NCI-H2081 treated with DMSO at 0.1 percent for 48 hours (cell line): Measurements from ENCODE around the gene MAP3K2.
A peak's percentile ranks its signal among the peaks of the same experiment; 100 is the strongest.

Source experiments
- DNase-seq: peaks from one replicate; lab custom pipeline; 2025; lab: John Stamatoyannopoulos, UW

MAP3K2 gene, protein sequence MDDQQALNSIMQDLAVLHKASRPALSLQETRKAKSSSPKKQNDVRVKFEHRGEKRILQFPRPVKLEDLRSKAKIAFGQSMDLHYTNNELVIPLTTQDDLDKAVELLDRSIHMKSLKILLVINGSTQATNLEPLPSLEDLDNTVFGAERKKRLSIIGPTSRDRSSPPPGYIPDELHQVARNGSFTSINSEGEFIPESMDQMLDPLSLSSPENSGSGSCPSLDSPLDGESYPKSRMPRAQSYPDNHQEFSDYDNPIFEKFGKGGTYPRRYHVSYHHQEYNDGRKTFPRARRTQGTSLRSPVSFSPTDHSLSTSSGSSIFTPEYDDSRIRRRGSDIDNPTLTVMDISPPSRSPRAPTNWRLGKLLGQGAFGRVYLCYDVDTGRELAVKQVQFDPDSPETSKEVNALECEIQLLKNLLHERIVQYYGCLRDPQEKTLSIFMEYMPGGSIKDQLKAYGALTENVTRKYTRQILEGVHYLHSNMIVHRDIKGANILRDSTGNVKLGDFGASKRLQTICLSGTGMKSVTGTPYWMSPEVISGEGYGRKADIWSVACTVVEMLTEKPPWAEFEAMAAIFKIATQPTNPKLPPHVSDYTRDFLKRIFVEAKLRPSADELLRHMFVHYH

DNA sequence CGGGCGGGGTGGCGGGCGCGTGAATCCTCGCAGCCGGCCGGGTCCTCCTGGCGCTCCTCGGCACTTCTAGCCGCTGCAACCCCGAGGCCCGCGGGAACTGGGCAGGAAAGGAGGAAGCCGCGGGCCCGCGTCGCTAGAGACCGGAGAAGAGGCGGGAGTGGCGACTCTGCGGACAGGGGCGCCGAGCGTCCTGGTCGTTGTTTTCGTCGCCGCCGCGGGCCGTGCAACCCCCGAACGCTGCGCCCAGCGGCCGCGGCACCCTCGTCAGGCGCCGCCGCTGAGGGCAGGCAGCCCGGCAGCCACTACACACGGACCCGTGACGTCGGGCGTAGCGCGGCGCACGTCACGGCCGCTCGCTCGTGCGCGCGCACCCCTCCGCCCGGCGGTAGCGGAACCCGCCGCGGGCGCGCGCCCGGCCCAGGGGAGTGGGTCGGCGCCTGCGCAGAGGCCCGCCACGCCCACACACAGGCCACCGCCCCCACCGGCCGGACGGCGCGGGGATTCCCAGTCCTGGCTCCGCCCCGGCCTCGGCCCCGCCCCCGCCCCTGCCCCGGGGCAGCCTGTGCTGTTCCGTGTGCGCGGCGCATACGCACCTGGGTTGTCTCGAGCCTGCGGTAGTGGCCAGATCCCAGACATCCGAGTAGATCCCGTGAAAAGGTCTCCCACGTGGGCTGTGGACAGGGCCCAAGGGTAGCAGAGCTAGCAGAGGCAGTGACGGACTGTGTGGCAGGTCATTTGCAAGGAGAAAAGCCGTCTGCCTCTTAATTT, at the start of gene MAP3K2:
Gene MAP3K2 (minus strand): TSS at position 321 of the 768 bp plus-strand sequence. CDS start 44,846 bp downstream, outside the sequence.
- peak; percentile 40 for DNase-seq

DNA sequence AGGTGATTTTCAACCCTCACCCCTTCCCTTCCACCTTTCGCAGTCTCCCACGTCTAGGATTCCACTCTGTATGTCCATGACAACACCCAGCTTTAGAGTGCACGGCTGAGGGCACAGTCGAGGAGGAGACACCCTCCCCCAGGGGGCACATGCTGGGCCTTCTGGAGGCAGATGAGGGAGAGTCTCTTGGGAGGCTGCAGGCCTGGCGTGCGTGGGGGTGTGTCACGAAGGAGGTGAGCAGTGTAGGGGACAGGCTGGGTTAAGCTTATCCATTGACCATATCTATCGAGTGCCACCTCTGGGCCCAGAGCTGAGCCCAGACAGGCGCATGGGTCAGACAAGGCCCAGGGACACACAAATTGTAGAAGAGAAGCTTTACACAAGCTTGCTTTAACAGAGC, 49.3 kb upstream of the MAP3K2 start:
- DNase-seq, result no peak

DNA sequence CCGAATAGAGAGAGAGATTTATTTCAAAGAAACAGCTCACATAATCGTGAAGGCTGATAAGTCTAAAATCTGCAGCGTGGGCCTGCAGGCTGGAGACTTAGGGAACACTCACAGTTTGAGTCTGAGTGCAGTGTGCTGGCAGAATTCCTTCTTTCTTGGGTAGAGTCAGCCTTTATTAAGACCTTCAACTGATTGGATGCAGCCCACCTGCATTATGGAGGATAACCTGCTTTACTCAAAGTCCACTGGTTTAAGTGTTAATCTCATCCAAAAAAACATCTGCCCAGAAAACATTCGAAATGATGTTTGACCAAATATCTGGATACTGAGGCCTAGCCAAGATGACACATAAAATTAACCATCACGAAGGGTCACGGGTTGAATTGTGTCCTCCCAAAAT, 46.7 kb upstream of the MAP3K2 start:
- DNase-seq, result no peak

DNA sequence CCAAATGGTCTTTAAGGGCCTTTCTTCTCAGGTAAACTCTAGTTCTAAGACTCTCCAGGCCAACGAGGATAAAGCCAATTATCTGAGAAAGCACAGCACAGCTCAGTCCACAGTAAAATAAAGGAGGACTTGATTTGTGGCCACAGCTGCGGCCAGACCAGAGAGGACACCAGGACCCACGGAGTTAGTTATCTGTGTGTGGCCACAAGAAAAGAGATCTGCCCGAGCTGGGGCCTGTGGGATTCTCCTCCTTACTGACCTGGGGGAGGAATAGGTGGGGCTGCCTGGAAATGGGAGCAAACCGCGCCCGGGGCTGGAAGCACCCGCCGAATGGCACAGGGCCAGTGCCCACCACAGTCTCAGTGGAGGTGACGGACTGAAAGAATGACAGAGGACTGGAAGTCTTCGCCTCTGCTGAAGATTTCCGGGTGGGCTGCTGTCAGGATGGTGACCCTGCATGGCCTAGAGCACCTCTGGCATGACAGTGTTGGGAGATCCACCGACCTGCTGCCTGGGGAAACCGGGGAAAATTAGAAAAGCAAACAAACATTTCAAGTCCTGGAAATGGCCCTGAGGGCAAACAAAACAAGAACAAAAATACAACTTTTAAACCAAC, 43.7 kb upstream of the MAP3K2 start:
- no peak for DNase-seq

DNA sequence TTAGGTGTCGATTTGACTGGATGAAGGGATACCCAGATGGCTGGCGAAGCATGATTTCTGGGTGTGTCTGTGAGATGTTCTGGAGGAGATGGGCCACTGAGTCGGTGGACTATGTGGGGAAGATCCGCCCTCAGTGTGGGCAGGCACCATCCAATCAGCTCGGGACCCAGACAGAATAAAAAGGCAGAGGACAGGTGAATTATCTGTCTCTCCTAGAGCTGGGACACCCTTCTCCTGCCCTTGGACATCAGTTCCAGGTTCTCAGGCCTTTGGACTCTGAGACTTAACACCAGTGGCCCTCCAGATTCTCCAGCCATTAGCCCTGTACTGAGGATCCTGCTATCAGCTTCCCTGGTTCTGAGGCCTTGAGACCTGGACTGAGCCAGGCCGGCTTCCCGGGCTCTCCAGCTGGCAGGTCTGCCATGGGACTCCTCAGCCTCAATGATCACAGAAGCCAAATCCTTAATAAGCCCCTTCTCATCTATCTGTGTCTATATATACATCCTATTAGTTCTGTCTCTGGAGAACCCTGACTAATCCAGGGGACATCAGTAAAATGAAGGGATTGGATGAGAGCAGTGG, 42.2 kb upstream of the MAP3K2 start:
- DNase-seq, result no peak

DNA sequence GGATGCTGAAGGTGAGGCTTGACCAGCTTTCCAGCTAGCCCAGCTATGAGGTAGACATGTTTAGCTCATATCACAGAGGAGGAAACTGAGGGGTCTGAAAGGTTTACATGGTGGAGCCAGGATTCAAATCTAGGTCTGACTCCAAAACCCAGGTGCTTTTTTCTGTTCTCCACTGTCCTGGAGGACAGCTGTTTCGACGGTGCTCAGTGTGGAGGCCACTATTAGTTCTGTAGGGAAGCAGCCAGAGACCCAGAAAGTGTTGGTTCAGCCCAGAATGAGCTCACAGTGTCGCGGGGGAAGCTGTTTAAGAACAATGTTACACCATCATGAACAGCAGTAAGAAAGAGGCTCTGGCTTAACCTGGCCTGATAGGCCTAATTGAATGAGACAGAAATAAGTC, 41.5 kb upstream of the MAP3K2 start:
- DNase-seq, result no peak

DNA sequence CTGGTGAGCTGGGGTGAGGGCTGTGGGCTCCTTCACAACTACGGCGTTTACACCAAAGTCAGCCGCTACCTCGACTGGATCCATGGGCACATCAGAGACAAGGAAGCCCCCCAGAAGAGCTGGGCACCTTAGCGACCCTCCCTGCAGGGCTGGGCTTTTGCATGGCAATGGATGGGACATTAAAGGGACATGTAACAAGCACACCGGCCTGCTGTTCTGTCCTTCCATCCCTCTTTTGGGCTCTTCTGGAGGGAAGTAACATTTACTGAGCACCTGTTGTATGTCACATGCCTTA, 41.0 kb upstream of the MAP3K2 start:
- DNase-seq, result no peak

DNA sequence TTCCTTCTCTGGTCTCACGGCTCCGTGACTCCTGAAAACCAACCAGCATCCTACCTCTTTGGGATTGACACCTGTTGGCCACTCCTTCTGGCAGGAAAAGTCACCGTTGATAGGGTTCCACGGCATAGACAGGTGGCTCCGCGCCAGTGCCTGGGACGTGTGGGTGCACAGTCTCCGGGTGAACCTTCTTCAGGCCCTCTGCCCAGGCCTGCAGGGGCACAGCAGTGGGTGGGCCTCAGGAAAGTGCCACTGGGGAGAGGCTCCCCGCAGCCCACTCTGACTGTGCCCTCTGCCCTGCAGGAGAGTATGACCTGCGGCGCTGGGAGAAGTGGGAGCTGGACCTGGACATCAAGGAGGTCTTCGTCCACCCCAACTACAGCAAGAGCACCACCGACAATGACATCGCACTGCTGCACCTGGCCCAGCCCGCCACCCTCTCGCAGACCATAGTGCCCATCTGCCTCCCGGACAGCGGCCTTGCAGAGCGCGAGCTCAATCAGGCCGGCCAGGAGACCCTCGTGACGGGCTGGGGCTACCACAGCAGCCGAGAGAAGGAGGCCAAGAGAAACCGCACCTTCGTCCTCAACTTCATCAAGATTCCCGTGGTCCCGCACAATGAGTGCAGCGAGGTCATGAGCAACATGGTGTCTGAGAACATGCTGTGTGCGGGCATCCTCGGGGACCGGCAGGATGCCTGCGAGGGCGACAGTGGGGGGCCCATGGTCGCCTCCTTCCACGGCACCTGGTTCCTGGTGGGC, 40.5 kb upstream of the MAP3K2 start:
- DNase-seq, result no peak

DNA sequence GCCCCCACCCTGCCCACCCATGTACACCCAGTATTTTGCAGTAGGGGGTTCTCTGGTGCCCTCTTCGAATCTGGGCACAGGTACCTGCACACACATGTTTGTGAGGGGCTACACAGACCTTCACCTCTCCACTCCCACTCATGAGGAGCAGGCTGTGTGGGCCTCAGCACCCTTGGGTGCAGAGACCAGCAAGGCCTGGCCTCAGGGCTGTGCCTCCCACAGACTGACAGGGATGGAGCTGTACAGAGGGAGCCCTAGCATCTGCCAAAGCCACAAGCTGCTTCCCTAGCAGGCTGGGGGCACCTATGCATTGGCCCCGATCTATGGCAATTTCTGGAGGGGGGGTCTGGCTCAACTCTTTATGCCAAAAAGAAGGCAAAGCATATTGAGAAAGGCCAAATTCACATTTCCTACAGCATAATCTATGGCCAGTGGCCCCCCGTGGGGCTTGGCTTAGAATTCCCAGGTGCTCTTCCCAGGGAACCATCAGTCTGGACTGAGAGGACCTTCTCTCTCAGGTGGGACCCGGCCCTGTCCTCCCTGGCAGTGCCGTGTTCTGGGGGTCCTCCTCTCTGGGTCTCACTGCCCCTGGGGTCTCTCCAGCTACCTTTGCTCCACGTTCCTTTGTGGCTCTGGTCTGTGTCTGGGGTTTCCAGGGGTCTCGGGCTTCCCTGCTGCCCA, 39.7 kb upstream of the MAP3K2 start:
- DNase-seq, result no peak

DNA sequence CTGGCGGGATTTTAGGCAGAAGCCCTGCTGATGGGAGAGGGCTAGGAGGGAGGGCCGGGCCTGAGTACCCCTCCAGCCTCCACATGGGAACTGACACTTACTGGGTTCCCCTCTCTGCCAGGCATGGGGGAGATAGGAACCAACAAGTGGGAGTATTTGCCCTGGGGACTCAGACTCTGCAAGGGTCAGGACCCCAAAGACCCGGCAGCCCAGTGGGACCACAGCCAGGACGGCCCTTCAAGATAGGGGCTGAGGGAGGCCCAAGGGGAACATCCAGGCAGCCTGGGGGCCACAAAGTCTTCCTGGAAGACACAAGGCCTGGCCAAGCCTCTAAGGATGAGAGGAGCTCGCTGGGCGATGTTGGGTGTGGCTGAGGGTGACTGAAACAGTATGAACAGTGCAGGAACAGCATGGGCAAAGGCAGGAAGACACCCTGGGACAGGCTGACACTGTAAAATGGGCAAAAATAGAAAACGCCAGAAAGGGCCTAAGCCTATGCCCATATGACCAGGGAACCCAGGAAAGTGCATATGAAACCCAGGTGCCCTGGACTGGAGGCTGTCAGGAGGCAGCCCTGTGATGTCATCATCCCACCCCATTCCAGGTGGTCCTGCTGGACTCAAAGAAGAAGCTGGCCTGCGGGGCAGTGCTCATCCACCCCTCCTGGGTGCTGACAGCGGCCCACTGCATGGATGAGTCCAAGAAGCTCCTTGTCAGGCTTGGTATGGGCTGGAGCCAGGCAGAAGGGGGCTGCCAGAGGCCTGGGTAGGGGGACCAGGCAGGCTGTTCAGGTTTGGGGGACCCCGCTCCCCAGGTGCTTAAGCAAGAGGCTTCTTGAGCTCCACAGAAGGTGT, 39.0 kb upstream of the MAP3K2 start:
- DNase-seq, result no peak

DNA sequence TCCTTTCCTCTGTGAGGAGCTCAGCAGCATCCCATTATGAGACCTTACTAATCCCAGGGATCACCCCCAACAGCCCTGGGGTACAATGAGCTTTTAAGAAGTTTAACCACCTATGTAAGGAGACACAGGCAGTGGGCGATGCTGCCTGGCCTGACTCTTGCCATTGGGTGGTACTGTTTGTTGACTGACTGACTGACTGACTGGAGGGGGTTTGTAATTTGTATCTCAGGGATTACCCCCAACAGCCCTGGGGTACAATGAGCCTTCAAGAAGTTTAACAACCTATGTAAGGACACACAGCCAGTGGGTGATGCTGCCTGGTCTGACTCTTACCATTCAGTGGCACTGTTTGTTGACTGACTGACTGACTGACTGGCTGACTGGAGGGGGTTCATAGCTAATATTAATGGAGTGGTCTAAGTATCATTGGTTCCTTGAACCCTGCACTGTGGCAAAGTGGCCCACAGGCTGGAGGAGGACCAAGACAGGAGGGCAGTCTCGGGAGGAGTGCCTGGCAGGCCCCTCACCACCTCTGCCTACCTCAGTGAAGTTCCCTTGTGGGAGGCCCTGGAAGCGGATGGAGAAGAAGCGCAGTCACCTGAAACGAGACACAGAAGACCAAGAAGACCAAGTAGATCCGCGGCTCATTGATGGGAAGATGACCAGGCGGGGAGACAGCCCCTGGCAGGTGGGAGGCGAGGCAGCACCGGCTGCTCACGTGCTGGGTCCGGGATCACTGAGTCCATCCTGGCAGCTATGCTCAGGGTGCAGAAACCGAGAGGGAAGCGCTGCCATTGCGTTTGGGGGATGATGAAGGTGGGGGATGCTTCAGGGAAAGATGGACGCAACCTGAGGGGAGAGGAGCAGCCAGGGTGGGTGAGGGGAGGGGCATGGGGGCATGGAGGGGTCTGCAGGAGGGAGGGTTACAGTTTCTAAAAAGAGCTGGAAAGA, 38.0 kb upstream of the MAP3K2 start:
- DNase-seq, result no peak

DNA sequence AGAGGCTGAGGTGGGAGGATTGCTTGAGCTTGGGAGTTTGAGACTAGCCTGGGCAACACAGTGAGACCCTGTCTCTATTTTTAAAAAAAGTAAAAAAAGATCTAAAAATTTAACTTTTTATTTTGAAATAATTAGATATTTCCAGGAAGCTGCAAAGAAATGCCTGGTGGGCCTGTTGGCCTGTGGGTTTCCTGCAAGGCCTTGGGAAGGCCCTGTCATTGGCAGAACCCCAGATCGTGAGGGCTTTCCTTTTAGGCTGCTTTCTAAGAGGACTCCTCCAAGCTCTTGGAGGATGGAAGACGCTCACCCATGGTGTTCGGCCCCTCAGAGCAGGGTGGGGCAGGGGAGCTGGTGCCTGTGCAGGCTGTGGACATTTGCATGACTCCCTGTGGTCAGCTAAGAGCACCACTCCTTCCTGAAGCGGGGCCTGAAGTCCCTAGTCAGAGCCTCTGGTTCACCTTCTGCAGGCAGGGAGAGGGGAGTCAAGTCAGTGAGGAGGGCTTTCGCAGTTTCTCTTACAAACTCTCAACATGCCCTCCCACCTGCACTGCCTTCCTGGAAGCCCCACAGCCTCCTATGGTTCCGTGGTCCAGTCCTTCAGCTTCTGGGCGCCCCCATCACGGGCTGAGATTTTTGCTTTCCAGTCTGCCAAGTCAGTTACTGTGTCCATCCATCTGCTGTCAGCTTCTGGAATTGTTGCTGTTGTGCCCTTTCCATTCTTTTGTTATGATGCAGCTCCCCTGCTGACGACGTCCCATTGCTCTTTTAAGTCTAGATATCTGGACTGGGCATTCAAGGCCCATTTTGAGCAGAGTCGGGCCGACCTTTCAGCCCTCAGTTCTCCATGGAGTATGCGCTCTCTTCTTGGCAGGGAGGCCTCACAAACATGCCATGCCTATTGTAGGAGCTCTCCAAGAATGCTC, 37.1 kb upstream of the MAP3K2 start:
- no peak for DNase-seq

DNA sequence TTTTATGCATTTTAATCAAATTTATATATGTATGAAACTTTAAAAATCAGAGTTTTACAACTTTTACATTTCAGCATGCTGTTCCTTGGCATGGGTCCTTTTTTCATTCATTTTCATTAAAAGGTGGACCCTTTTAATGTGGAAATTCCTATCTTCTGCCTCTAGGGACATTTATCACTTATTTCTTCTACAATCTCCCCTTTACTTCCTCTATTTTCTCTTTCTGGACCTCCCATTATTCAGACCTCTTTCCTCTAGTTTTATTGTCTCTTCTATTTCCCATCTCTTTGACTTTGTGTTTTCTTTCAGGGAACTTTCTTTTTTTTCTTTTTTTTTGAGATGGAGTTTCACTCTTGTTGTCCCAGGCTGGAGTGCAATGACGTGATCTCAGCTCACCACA, 36.1 kb upstream of the MAP3K2 start:
- no peak for DNase-seq

DNA sequence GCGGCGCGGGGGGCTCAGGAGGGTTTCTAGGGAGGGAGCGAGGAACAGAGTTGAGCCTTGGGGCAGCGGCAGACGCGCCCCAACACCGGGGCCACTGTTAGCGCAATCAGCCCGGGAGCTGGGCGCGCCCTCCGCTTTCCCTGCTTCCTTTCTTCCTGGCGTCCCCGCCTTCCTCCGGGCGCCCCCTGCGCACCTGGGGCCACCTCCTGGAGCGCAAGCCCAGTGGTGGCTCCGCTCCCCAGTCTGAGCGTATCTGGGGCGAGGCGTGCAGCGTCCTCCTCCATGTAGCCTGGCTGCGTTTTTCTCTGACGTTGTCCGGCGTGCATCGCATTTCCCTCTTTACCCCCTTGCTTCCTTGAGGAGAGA, 35.7 kb upstream of the MAP3K2 start:
- DNase-seq, result no peak

DNA sequence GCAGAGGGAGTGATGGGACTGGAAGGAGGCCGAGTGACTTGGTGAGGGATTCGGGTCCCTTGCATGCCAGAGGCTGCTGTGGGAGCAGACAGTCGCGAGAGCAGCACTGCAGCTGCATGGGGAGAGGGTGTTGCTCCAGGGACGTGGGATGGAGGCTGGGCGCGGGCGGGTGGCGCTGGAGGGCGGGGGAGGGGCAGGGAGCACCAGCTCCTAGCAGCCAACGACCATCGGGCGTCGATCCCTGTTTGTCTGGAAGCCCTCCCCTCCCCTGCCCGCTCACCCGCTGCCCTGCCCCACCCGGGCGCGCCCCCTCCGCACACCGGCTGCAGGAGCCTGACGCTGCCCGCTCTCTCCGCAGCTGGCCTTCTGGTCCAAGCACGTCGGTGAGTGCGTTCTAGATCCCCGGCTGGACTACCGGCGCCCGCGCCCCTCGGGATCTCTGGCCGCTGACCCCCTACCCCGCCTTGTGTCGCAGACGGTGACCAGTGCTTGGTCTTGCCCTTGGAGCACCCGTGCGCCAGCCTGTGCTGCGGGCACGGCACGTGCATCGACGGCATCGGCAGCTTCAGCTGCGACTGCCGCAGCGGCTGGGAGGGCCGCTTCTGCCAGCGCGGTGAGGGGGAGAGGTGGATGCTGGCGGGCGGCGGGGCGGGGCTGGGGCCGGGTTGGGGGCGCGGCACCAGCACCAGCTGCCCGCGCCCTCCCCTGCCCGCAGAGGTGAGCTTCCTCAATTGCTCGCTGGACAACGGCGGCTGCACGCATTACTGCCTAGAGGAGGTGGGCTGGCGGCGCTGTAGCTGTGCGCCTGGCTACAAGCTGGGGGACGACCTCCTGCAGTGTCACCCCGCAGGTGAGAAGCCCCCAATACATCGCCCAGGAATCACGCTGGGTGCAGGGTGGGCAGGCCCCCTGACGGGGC, 35.0 kb upstream of the MAP3K2 start:
- DNase-seq, result no peak

DNA sequence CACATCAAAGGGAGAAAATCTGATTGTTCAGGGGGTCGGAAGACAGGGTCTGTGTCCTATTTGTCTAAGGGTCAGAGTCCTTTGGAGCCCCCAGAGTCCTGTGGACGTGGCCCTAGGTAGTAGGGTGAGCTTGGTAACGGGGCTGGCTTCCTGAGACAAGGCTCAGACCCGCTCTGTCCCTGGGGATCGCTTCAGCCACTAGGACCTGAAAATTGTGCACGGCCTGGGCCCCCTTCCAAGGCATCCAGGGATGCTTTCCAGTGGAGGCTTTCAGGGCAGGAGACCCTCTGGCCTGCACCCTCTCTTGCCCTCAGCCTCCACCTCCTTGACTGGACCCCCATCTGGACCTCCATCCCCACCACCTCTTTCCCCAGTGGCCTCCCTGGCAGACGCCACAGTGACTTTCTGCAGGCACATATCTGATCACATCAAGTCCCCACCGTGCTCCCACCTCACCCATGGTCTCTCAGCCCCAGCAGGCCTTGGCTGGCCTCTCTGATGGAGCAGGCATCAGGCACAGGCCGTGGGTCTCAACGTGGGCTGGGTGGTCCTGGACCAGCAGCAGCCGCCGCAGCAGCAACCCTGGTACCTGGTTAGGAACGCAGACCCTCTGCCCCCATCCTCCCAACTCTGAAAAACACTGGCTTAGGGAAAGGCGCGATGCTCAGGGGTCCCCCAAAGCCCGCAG, 34.2 kb upstream of the MAP3K2 start:
- no peak for DNase-seq
